ENCODE results near the gene LIMA1. TPM values are rescaled to one million over a fixed set of nuclear protein-coding genes. Genes with fewer than 3 reads are reported as not detected.
A peak's percentile ranks its signal among the peaks of the same experiment; 100 is the strongest.

The LIMA1 gene
- total RNA-seq, 4 donors from 2014 or later: 53.0 to 75.4 (median 66.7) TPM

DNA sequence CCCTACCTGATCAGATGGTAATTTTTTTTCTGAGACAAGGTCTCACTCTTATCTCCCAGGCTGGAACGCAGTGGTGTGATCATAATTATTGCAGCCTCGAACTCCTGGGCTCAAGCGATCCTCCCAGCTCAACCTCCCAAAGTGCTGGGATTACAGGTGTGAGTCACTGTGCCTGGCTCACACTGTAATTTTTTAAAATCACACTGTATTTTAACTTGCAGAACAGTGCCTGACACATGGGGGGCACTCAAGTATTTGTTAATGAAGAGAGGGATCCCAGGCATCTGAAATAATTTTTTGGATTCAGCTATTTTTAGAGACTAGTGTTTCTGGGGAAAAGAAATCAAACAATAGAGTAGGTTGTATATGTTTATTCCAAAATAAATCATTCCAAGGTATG, 21.7 kb downstream of the LIMA1 start:
- Histone ChIP-seq H3K27me3 (no peaks in the 10 kb centered on the region), H3K36me3 (no peaks in the 10 kb centered on the region), H3K4me3 (replicated peaks in 1 of 3) (no peak overlapping the region), H3K27ac (no peak overlapping the region), H3K9me3 (no peaks in the 10 kb centered on the region), H3K4me1 (peaks cover 28 to 58% of the 10 kb centered on the region in 2 donors)
- intact Hi-C loops (cut with DNase I): no loop called here
- TF ChIP-seq, protein P1, sequence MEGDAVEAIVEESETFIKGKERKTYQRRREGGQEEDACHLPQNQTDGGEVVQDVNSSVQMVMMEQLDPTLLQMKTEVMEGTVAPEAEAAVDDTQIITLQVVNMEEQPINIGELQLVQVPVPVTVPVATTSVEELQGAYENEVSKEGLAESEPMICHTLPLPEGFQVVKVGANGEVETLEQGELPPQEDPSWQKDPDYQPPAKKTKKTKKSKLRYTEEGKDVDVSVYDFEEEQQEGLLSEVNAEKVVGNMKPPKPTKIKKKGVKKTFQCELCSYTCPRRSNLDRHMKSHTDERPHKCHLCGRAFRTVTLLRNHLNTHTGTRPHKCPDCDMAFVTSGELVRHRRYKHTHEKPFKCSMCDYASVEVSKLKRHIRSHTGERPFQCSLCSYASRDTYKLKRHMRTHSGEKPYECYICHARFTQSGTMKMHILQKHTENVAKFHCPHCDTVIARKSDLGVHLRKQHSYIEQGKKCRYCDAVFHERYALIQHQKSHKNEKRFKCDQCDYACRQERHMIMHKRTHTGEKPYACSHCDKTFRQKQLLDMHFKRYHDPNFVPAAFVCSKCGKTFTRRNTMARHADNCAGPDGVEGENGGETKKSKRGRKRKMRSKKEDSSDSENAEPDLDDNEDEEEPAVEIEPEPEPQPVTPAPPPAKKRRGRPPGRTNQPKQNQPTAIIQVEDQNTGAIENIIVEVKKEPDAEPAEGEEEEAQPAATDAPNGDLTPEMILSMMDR (IDR thresholded peaks at IDR 0.05): no peak
- TF ChIP-seq POLR2A (IDR thresholded peaks at IDR 0.05): no peak
- no peak for DNase-seq
- 95 to 98% methylated on average over 3 of the region's 3 CpGs for WGBS, 2 donors

DNA sequence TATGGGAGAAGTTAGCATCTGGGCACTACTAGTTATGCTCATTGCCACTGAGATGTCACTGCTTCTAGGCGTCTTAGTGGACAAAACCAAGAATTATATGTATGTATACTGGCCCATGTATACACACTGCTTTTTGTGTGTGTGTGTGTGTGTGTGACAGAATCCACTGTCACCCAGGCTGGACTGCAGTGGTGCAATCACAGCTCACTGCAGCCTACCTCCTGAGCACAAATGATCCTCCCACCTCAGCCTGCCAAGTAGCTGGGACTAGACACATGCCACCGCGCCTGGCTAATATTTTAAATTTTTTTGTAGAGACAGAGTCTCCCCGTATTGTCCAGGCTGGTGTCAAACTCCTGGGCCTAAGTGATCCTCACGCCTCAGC, 25.2 kb downstream of the LIMA1 start:
- TF ChIP-seq, protein P1 (IDR thresholded peaks at IDR 0.05): no peak
- no peak for TF ChIP-seq POLR2A (IDR thresholded peaks at IDR 0.05)
- peak; percentile 34 to 61 for DNase-seq
- intact Hi-C loops (cut with DNase I): no loop called here
- Histone ChIP-seq H3K27me3 (no peaks in the 10 kb centered on the region), H3K4me1 (peaks cover 32 to 56% of the 10 kb centered on the region in 2 donors), H3K9me3 (no peaks in the 10 kb centered on the region), H3K36me3 (no peaks in the 10 kb centered on the region), H3K27ac (peak overlapping the region; percentile 70 to 82 (median 79)), H3K4me3 (replicated peaks in 1 of 3) (no peak overlapping the region)
- 60 to 73% methylated on average over 5 of the region's 5 CpGs for WGBS, 2 donors

DNA sequence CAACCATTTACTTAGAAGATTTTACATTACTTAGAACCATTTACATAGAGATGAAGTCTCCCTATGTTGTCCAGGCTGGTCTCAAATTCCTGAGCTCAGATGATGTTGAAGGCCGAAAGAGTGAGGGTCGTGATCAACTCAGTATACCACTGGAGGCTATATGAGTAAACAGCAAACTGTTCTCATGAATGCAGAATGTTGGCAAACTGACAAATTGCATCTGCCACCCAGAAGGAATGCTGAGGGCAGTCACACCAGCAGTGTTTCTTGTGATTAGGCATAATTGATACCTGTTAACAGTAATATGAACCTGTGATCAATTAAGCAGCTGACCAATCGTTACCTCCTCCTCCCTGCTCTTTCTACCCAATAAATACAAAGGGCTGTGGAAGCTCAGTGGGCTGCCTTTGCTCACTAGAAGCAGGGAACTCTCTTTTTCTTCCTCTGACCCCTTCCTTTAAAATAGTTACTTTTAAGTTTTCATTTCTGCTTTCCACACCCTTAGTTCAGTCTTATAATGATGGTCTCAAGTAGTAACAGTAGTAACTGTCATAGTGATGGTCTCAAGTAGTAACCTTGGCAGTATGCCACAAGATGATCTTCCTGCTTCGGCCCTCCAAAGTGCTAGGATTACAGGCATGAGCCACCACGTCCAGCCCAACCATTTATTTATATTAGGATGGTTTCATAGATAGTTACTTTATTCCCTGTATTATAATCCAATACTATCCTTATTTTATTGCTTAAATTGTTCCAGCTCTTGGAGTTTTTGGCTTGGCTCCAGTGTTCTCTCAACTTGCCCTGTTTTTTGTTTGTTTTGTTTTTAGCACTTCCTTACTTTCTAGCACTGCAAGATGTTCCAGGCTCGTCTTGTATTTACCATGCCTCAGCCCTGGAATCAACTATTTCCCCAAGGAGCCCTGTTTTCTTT, 25.8 kb downstream of the LIMA1 start:
- H3K36me3 ChIP-seq: no peaks in the 10 kb centered on the region
- TF ChIP-seq POLR2A (IDR thresholded peaks at IDR 0.05): no peak
- TF ChIP-seq, protein P1 (IDR thresholded peaks at IDR 0.05): no peak
- H3K4me3 ChIP-seq (replicated peaks in 1 of 3): no peak overlapping the region
- H3K9me3 ChIP-seq: no peaks in the 10 kb centered on the region
- intact Hi-C loops (cut with DNase I): no loop called here
- WGBS, 2 donors: 44 to 46% methylated on average over 6 of the region's 6 CpGs
- peak; percentile 41 to 43 for DNase-seq
- no peaks in the 10 kb centered on the region for H3K27me3 ChIP-seq
- H3K4me1 ChIP-seq: peaks cover 25 to 49% of the 10 kb centered on the region in 2 donors
- H3K27ac ChIP-seq: peak overlapping the region; percentile 70 to 82 (median 79)

DNA sequence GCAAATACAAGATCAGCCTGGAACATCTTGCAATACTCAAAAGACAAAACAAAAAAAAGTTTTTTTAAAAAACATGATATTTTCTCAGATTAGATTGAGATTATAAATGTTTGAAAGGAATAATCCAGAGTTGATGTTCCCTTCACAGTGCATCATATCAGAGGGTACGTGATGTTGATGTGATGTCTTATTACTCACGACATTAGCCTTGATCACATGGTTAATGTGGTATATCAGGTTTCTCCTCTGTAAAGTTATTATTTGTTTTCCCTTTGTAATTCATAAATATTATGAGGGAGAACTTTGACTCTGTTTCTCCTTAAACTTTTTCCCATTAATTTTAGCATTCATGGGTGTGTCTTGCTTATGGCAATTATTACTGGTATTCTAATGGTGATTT, 26.6 kb downstream of the LIMA1 start:
- WGBS, 2 donors: 94 to 96% methylated on average over 2 of the region's 2 CpGs
- H3K27me3 ChIP-seq: no peaks in the 10 kb centered on the region
- intact Hi-C loops (cut with DNase I): no loop called here
- DNase-seq: no peak
- TF ChIP-seq, protein P1 (IDR thresholded peaks at IDR 0.05): no peak
- TF ChIP-seq POLR2A (IDR thresholded peaks at IDR 0.05): no peak
- H3K4me3 ChIP-seq (replicated peaks in 1 of 3): no peak overlapping the region
- no peaks in the 10 kb centered on the region for H3K9me3 ChIP-seq
- H3K4me1 ChIP-seq: peaks cover 25 to 45% of the 10 kb centered on the region in 2 donors
- H3K27ac ChIP-seq: no peak overlapping the region
- no peaks in the 10 kb centered on the region for H3K36me3 ChIP-seq

DNA sequence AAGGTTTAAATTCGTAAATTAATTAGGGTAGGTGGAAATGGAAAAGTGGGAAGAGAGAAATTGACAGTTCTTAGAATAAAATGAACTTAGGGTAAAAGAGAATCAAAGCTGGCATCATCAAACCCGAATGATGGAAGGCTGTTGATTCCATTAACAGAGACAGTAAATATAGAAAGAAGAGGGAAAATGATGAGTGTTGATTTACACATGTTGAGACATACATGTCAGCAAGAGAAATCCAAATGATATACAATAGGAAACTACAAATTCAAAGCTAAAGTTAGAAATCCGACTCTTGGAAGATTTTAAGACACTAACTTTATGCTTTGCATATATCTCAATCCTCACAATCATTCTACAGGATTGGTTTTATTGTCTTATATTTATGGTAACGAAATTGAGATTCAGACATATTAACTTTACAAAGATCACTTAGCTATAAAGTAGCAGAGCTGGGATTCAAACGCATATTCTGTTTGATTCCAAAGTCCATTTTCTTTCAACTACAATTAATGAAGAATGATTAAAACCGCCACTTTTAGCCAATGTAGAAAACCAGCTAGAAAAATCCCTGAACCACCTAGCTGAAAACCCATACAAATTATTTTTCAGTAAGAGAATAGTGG, 30.2 kb downstream of the LIMA1 start:
- 78 to 96% methylated on average over 6 of the region's 6 CpGs for WGBS, 2 donors
- H3K27ac ChIP-seq: no peak overlapping the region
- no peak for TF ChIP-seq POLR2A (IDR thresholded peaks at IDR 0.05)
- H3K4me1 ChIP-seq: peaks cover 25 to 42% of the 10 kb centered on the region in 2 donors
- no peaks in the 10 kb centered on the region for H3K9me3 ChIP-seq
- peaks cover 0 to 5% of the 10 kb centered on the region in 2 donors for H3K36me3 ChIP-seq
- no peak overlapping the region for H3K4me3 ChIP-seq (replicated peaks in 1 of 3)
- no peaks in the 10 kb centered on the region for H3K27me3 ChIP-seq
- DNase-seq: no peak
- intact Hi-C loops (cut with DNase I): no loop called here

Data from thyroid gland (tissue), 4 donors.